Kidney epithelial cell (primary cell): Measurements from ENCODE around the gene TNPO1. TPM values are rescaled to one million over a fixed set of nuclear protein-coding genes. Genes with fewer than 3 reads are reported as not detected.

Experiments used
- DNase-seq: peaks from one replicate; pipeline ENCODE4 v3.0.0-alpha.2; 2010; ENCODE audit warnings: low read depth
- H3K27me3 ChIP-seq: 2 replicates; pipeline ENCODE4 v1.6.0; 2011; ENCODE audit warnings: low read length; ENCODE audit not compliant: control insufficient read depth, insufficient read depth
- H3K36me3 ChIP-seq: 2 replicates; pipeline ENCODE4 v1.5.1; 2011; ENCODE audit warnings: low read length; ENCODE audit not compliant: control insufficient read depth, insufficient read depth
- H3K4me3 ChIP-seq: 2 replicates; pipeline ENCODE4 v1.5.1; 2011; ENCODE audit warnings: low read depth, mild to moderate bottlenecking, control low read depth, low read length
- CTCF ChIP-seq: IDR thresholded peaks from 2 replicates; pipeline ENCODE4 v1.5.1; 2011; ENCODE audit warnings: mild to moderate bottlenecking, moderate library complexity, low read length, control low read depth, inconsistent platforms; ENCODE audit not compliant: insufficient read depth, poor library complexity, severe bottlenecking
- total RNA-seq: library from RNA; depleted of rRNA; stranded (reverse); fragments of >200 nt; gene quantifications from 2 replicates; pipeline ENCODE4 v1.2.3, GENCODE V29; 2015

The TNPO1 gene
- total RNA-seq, 1 donor from 2014 or later, result 118 TPM

- no peak for DNase-seq
- no peak overlapping the region for H3K4me3 ChIP-seq
- H3K36me3 ChIP-seq, result no peaks in the 10 kb centered on the region
- H3K27me3 ChIP-seq, result no peaks in the 10 kb centered on the region
- no peak for TF ChIP-seq CTCF
These were observed 121.1 kb downstream of the TNPO1 start for GRCh38 chr5:72937517-72938061.

GRCh38 chr5:72938206-72938605, 121.7 kb downstream of the TNPO1 start:
- no peak for DNase-seq
- H3K4me3 ChIP-seq, result no peak overlapping the region
- no peak for TF ChIP-seq CTCF
- H3K36me3 ChIP-seq, result no peaks in the 10 kb centered on the region
- H3K27me3 ChIP-seq, result no peaks in the 10 kb centered on the region

GRCh38 chr5:72940082-72940481, 123.6 kb downstream of the TNPO1 start:
- no peak for DNase-seq
- no peak for TF ChIP-seq CTCF
- H3K4me3 ChIP-seq, result no peak overlapping the region
- no peaks in the 10 kb centered on the region for H3K27me3 ChIP-seq
- H3K36me3 ChIP-seq, result no peaks in the 10 kb centered on the region

GRCh38 chr5:72943307-72943706, 126.8 kb downstream of the TNPO1 start:
- H3K36me3 ChIP-seq, result no peaks in the 10 kb centered on the region
- DNase-seq, result no peak
- TF ChIP-seq CTCF, result no peak
- no peaks in the 10 kb centered on the region for H3K27me3 ChIP-seq
- H3K4me3 ChIP-seq, result no peak overlapping the region

GRCh38 chr5:72947498-72947897, 131.0 kb downstream of the TNPO1 start:
- DNase-seq, result no peak
- no peaks in the 10 kb centered on the region for H3K36me3 ChIP-seq
- no peak for TF ChIP-seq CTCF
- H3K4me3 ChIP-seq, result no peak overlapping the region
- H3K27me3 ChIP-seq, result no peaks in the 10 kb centered on the region

GRCh38 chr5:72949481-72949880, 133.0 kb downstream of the TNPO1 start:
- no peaks in the 10 kb centered on the region for H3K36me3 ChIP-seq
- no peak overlapping the region for H3K4me3 ChIP-seq
- H3K27me3 ChIP-seq, result no peaks in the 10 kb centered on the region
- no peak for TF ChIP-seq CTCF
- DNase-seq, result no peak
